Subcutaneous adipose tissue (tissue), 4 donors: ENCODE data around the gene PKM. TPM values are rescaled to one million over a fixed set of nuclear protein-coding genes. Genes with fewer than 3 reads are reported as not detected.

Experiments used
- CTCF ChIP-seq: fragments of 450-650 bp; IDR thresholded peaks from one replicate; pipeline ENCODE4 v1.5.1; 2016; ENCODE audit warnings: low read depth, mild to moderate bottlenecking, control low read depth, antibody characterized with exemption, moderate library complexity
- total RNA-seq, 4 donors: library from RNA; depleted of rRNA; stranded (reverse); fragments of >200 nt; gene quantifications; one replicate each; pipeline ENCODE4 v1.1.0, GENCODE V29; 2016

PKM gene
- total RNA-seq, 4 donors from 2014 or later: 119 to 353 (median 168) TPM

DNA sequence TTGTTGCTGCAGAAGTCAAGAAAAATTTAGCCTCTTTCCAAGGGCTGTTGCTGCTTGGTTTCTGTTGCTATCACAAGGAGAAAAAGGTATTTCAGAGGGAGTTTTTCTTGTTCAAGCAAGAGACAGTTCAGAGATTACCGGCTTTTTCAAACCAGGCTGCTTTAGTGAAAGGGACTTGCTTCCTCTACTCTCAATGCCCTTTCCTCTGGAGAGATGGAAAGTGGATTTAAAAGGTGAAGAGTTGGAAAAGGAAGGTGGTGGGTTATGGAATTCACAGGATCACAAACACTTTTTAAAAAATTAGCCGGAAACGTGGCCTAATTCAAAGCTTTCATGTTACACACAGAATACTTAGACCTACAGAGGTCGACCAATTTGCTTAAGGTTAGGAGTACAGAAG lies 40.2 kb upstream of the PKM start:
- no peak for TF ChIP-seq CTCF

DNA sequence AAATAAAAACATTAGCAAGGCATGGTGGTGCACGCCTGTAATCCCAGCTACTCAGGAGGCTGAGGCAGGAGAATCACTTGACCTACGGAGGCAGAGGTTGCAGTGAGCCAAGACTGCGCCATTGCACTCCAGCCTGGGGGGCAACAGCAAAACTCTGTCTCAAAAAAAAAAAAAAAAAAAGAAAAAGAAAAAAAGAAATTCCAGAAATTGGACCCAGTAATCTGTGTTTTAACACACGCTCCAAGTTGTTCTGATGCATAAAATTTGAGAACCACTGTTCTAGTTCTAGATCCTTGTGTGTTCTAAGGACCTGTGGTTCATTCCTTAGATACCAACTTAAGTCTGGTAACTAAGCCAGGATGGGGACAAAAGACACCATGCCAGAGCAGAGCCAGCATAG lies 38.7 kb upstream of the PKM start:
- no peak for TF ChIP-seq CTCF

DNA sequence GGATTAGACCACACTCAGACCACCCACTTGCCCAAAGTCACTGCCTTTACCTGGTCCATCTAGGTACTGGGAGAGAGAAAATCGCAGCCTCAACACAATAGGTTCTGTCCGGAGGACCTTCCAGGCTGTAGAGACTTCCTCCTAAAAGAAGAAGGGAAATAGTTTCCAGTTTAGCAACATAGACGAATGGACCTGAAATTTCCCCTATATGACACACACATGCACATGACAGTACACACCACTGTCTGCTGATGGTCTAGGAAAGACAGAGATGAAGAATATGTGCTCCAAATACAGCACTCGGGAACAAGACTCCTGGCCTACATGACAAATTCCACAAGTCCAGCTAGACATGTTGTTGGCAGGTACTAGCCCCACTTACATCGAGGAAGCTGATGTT lies 34.0 kb upstream of the PKM start:
- TF ChIP-seq CTCF: no peak

DNA sequence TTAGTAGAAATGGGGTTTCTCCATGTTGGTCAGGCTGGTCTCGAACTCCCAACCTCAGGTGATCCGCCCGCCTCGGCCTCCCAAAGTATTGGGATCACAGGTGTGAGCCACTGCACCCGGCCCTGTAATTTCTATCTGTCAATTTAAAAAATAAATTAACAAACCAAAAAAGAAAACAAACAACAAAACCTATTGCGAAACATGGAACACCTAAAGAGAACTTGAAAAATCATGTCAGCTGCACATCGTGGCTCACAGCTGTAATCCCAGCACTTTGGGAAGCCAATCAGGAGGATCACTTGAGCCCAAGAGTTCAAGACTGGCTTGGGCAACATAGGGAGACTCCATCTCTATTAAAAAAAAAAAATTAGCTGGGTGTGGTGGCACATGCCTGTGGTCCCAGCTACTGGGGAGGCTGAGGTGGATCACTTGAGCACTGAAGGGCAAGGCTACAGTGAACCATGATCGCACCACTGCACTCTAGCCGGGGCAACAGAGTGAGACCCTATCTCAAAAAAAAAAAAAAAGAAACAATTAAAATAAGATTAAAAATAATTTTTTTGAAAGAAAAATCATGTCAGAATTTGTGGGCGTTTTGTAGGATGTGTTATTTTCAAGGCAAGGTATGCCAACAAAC lies 21.8 kb upstream of the PKM start:
- no peak for TF ChIP-seq CTCF

GRCh38 chr15:72249142-72249810 lies 18.3 kb upstream of the PKM start:
- TF ChIP-seq CTCF: no peak

- no peak for TF ChIP-seq CTCF
These were observed 17.5 kb upstream of the PKM start for GRCh38 chr15:72248514-72248913.

DNA sequence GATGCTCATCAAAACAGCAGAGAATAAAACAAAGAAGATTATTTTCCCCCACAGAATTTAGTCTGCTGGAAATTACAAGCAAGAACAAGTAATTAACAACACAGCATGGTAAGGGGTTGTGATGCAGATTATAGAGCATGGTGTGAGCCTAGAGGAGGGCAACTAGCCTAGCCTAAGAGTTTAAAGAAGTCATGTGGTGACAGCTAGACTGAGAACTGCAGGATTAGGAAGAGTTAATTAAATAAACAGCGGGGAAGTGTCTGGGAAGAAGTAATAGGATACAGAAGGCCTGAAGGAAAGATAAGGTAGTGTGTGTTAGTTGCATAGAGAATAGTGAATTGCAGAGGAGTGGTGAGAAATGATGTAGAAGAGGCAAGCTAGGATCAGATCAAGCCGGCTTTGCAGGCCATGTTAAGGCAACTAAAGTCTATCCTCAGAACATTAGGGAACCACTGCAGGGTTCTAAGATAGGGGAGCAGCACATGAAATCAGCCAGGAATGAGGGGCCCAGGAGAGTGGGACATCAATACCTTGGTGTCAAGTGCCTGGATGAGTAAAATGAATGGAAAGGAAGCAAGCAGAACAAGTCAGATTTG lies 11.9 kb upstream of the PKM start:
- no peak for TF ChIP-seq CTCF
